GM18909 (cell line): ENCODE measurements around the gene FHIT.

Source experiments
- ATAC-seq: cut with Tn5 transposase; IDR thresholded peaks from one replicate; pipeline ENCODE4 v1.9.1; 2021; ENCODE audit warnings: mild to moderate bottlenecking; ENCODE audit not compliant: unreplicated experiment, poor library complexity

FHIT gene

GRCh38 chr3:60798456-60798855 is 452.8 kb downstream of the FHIT start:
- ATAC-seq = no peak

GRCh38 chr3:60792249-60792852 is 458.9 kb downstream of the FHIT start:
- no peak for ATAC-seq

DNA sequence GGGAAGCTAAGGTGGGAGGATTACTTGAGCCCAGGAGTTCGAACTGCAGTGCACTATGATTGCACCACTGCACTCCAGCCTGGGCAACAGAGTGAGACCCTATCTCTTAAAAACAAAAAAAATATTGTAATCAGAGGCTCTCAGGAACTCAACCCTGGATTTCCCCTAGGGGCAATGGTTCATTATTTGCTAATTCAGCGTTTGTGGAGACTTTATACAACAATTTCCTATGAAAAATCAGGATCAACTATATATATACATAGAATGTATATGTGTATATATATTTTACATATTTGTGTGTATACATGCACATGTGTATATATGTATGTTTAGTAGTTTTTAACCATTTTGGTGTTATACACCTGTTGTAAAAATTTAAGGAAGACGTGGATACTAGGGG is 463.1 kb downstream of the FHIT start:
- ATAC-seq = no peak

GRCh38 chr3:60781935-60782334 is 469.3 kb downstream of the FHIT start:
- no peak for ATAC-seq

GRCh38 chr3:60779637-60780036 is 471.6 kb downstream of the FHIT start:
- no peak for ATAC-seq

GRCh38 chr3:60775985-60776384 is 475.3 kb downstream of the FHIT start:
- ATAC-seq = no peak

- ATAC-seq = no peak
Measured at GRCh38 chr3:60774617-60775016, 476.6 kb downstream of the FHIT start.

DNA sequence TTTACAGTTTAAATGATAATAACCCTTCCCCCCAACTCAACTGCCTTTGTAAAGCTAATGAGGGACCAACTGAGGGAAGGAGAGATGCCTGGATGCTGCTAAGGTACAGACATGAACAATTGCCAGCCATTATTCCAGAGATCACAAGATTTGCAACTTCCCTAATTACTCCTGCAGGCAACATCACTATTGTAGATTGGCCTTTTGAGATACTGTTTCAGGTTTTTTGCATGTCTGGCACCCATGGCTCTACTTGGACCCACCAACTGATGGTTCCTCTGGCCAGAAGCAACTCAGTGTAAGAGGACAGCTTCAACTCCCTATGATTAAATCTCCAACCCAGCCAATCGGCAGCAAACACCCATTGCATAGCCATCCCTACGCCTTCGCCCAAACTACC is 478.7 kb downstream of the FHIT start:
- no peak for ATAC-seq

GRCh38 chr3:60771766-60772165 is 479.5 kb downstream of the FHIT start:
- no peak for ATAC-seq

DNA sequence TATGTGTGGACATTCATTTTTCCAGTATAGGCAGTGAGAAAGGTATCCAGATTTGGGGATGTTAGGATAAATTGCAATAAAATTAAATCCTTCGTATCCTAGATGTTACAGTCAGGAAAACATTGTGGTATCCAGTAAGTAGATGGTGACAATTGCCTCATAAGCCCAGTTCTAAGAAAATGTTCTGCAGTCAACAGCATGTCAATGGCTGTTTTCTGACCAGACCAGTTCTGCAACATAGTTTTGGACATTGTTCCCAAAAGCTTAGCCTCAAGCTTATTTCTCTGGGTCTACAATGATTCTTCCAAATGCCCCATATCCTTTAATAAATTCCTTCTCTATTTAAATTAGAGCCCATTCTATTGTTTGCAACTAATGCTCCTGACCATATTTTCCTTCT is 480.7 kb downstream of the FHIT start:
- ATAC-seq = no peak

- no peak for ATAC-seq
Measured at GRCh38 chr3:60767536-60767935, 483.7 kb downstream of the FHIT start.

DNA sequence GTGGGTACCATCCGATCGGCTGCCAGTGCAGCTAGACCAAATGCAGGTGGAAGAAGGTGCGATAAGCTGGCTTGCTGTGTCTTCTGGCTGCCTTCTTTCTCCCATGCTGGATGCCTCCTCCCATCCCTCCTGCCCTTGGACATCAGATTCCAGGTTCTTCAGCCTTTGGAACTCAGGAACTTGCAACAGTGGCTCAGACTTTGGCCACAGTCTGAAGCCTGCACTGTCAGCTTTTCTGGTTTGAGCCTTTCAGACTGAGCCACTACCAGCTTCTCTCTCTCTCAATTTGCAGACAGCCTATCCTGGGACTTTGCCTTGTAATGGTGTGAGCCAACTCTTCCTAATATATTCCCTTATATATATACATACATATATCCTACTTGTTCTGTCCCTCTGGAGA is 485.5 kb downstream of the FHIT start:
- ATAC-seq = no peak

DNA sequence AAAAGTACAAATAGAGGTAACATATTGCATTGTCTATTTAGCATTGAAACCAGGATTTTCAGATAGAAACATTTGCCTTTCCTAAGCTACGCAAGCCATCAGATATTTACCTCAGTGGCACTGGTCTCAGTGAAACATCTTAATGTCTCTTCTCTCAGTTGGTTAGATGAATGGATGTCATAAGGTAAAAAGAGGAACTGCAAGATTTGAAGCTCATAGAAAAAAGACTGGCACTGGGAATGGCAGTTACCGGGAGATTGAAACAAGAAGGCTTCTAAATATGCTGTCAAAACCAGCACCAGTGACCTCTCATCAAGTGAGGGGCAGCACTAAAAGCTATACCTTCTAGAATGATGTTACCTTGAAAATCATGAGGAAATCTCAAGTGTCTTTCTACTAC is 486.4 kb downstream of the FHIT start:
- no peak for ATAC-seq

- ATAC-seq = no peak
Measured at GRCh38 chr3:60760145-60760544, 491.1 kb downstream of the FHIT start.

- no peak for ATAC-seq
Measured at GRCh38 chr3:60759439-60759838, 491.8 kb downstream of the FHIT start.

- no peak for ATAC-seq
Measured at GRCh38 chr3:60758831-60759230, 492.4 kb downstream of the FHIT start.

- ATAC-seq = no peak
Measured at GRCh38 chr3:60758171-60758570, 493.1 kb downstream of the FHIT start.

GRCh38 chr3:60757724-60758123 is 493.5 kb downstream of the FHIT start:
- no peak for ATAC-seq

DNA sequence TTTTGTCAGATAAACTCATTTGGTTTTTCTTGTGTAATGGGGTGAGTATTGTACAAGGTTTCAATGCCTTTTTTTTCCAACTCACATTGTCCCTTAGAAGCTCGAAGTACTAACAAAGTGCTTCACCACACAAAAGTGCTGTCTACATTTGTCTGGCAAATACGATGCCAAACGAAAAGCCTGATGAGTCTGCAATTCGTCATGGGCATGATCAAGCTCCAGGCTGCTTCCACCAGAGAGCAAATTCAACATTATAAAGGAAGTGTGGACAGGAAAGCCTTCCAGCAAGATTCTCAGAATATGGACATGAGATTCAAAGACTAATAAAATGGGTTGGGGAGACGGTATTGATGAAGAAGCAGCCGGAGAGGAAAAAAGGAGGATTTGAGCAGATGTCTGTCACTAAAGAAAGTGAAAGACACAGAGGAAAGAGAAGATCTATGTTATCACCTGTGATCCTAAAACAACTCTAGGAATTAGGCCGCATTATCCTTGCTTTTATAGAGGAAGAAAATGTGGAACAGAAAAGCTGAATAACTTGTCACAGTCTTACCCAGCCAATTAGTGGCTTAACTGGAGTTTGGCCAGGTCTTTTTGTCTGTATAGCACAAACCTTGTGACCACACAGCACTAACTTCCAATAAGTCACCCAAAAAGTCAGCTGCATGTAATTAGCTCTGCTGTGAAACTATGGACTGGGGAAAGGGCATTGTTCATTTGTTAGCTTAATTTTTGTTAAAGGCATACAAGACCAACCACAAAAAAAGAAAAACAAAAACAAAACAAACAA is 494.8 kb downstream of the FHIT start:
- no peak for ATAC-seq

DNA sequence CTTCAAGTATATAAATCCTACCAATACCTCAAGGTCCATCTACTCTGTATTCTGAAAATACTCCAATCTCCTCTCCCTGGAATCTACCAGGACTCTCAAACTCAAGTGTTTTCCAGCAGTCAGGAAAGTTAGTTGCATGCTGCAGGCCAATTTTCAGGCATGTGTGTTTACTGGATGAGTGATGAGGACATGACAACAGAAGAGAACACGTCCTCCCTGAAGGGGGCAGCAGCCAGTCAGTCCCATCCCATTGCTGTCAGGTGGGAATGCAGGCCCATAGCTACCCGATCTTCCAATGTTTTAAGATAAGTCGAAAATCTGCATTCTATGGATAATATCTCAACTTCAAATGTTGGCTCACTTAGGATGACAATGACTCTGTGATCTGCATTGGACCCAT is 496.2 kb downstream of the FHIT start:
- ATAC-seq = no peak

DNA sequence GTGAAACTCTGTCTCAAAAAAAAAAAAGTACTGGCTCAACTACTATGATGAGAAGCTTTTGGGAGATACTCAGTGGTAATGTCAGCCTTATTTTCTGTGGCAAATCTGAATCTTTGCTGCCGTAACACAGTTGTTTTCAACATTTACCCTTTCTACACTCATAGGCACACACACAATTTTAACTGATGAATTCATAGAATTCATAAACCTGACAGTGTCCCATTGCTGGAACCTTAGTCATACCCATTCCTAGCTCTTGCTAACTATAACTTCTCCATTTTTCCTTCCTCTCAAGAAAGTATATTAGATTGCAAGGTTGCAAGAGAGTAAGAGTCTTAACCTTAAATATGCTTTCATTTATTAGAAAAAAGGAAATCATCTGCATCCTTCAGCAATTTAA is 496.6 kb downstream of the FHIT start:
- no peak for ATAC-seq

DNA sequence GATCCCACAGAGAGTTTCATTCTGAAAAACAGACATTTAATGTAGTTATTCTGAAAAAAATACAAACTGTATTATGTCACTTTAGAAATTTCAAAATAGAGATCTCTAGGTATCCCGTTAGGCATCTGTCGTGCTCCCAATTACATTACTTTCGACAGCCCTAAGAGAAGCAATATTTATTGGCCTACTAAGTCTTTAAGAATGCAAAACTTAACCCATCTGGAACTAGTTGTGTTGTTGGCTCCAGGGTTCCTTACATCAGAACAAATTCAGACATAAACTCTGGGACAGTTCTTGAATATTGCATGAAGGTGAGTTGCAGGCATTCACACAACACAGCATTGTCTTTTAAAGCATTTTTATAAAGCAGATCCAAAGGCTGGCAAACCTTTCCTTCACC is 498.4 kb downstream of the FHIT start:
- ATAC-seq = no peak
